Transverse colon (tissue), 4 donors: Measurements from ENCODE around the gene EPM2AIP1. TPM values are rescaled to one million over a fixed set of nuclear protein-coding genes. Genes with fewer than 3 reads are reported as not detected.
"Not testable (repeated sequence)": the region's sequence is repeated elsewhere in the genome, so short reads cannot be mapped to it uniquely, and the experiment has no call there.

Experiments
- DNase-seq: peaks from one replicate; pipeline ENCODE4 v3.0.0-alpha.2; 2019
- H3K27ac ChIP-seq, 4 donors: fragments of 200-600 bp; sonication (generic); 2 replicates each; pipeline ENCODE4 v1.5.1; 2016 to 2018; ENCODE audit warnings: inconsistent platforms in 4 of 4
- H3K27me3 ChIP-seq: fragments of 200-600 bp; sonication (generic); 2 replicates; pipeline ENCODE4 v1.5.1; 2017; ENCODE audit warnings: inconsistent platforms
- H3K36me3 ChIP-seq, 4 donors: fragments of 200-600 bp; sonication (generic); 2 replicates each; pipeline ENCODE4 v1.5.1; 2017 to 2019; ENCODE audit warnings: inconsistent platforms in 4 of 4
- H3K4me1 ChIP-seq, 4 donors: fragments of 200-600 bp; sonication (generic); 2 replicates each; pipeline ENCODE4 v1.5.1; 2017 to 2020; ENCODE audit warnings: inconsistent platforms in 4 of 4
- H3K4me3 ChIP-seq, 4 donors: fragments of 200-600 bp; sonication (generic); 1 replicate in 1 of 4; 2 replicates in 3 of 4; pipeline versions ENCODE4 v1.5.1 to v1.6.1; 2017 to 2019; ENCODE audit warnings: inconsistent platforms in 4 of 4
- H3K9me3 ChIP-seq, 2 donors: fragments of 200-600 bp; sonication (generic); 2 replicates each; pipeline ENCODE4 v1.5.1; 2017 to 2019; ENCODE audit warnings: inconsistent platforms in 2 of 2
- CTCF ChIP-seq, 5 experiments: fragments of 200-600 bp in 3 of 5; fragments of 450-650 bp in 2 of 5; sonication (generic) in 3 of 5; IDR thresholded peaks; 1 replicate in 2 of 5; 2 replicates in 3 of 5; pipeline ENCODE4 v1.5.1; 2016 to 2017; ENCODE audit warnings: antibody characterized with exemption in 5 of 5, inconsistent platforms in 3 of 5, mild to moderate bottlenecking in 2 of 5, moderate library complexity in 1 of 5
- EP300 ChIP-seq: sonication (generic); formaldehyde crosslinking; IDR thresholded peaks from one replicate; pipeline ENCODE4 v1.6.1; 2017; ENCODE audit warnings: antibody characterized with exemption, low read depth
- POLR2A ChIP-seq: fragments of 450-650 bp; IDR thresholded peaks from one replicate; pipeline ENCODE4 v1.6.1; 2016; ENCODE audit warnings: antibody characterized with exemption, mild to moderate bottlenecking, moderate library complexity
- POLR2AphosphoS5 ChIP-seq, 3 donors: sonication (generic); formaldehyde crosslinking; IDR thresholded peaks; one replicate each; pipeline ENCODE4 v1.6.1; 2016; ENCODE audit warnings: antibody characterized with exemption in 3 of 3
- WGBS, 2 donors: methylation state at CpG; one replicate each; pipeline ENCODE4 v1.1.5; 2018; ENCODE audit warnings: low coverage in 1 of 2; 5-methylcytosine and 5-hydroxymethylcytosine counted together
- in situ Hi-C, 4 donors: fragments of 200-750 bp; cut with MboI; loops; one replicate each; pipeline versions ENCODE4 v1.15.0 to v1.15.1; 2017; ENCODE audit warnings: low sequenced_read_pairs in 3 of 4, low pct_ligation_motif_present in 1 of 4, low pct_unique_long_range_greater_than_20kb in 1 of 4
- intact Hi-C: fragments of 100-400 bp; cut with DNase I; formaldehyde crosslinking; loops from one replicate; pipeline ENCODE4 v1.15.1; 2023; ENCODE audit warnings: low total_unique reads
- total RNA-seq, 4 donors: library from RNA; depleted of rRNA; stranded (reverse); fragments of >200 nt; gene quantifications; one replicate each; pipeline ENCODE4 v1.1.0, GENCODE V29; 2016

EPM2AIP1 gene
- total RNA-seq, 4 donors from 2014 or later, result 5.8 to 22.9 (median 7.1) TPM

- TF ChIP-seq EP300 (no peak), POLR2AphosphoS5 (IDR thresholded peaks at IDR 0.05) (no peak), CTCF (IDR thresholded peaks at IDR 0.05) (no peak), POLR2A (no peak)
- Histone ChIP-seq H3K4me3 (no peak overlapping the region), H3K4me1 (peaks cover 0 to 4% (median 0%) of the 10 kb centered on the region in 4 donors), H3K27ac (no peak overlapping the region), H3K36me3 (no peaks in the 10 kb centered on the region), H3K9me3 (no peaks in the 10 kb centered on the region), H3K27me3 (no peaks in the 10 kb centered on the region)
- intact Hi-C loops (no loop called here), in situ Hi-C loops (loop anchor here in 2 of 4 donors (25.0 kb wide), 1 partner anchor 227 kb away; no protein-coding TSS in a partner anchor)
- 91 to 97% methylated on average over 1 of the region's 1 CpG for WGBS, 2 donors
- no peak for DNase-seq
Measured at GRCh38 chr3:36964331-36964730, 28.6 kb downstream of the EPM2AIP1 start.

- H3K27me3 ChIP-seq, H3K27ac ChIP-seq, intact Hi-C loops, DNase-seq, H3K36me3 ChIP-seq, H3K4me3 ChIP-seq, H3K9me3 ChIP-seq: not testable (repeated sequence)
- in situ Hi-C loops, result loop anchor here in 2 of 4 donors (25.0 kb wide), 1 partner anchor 226 kb away; no protein-coding TSS in a partner anchor
- H3K4me1 ChIP-seq, result peaks cover 0 to 13% (median 0%) of the 10 kb centered on the region in 4 donors
- WGBS, 2 donors, result 95 to 100% methylated on average over 5 to 7 of the region's 7 CpGs
Measured at GRCh38 chr3:36963008-36963407, 29.9 kb downstream of the EPM2AIP1 start.

GRCh38 chr3:36960502-36960901 lies 32.4 kb downstream of the EPM2AIP1 start:
- TF ChIP-seq POLR2AphosphoS5 (IDR thresholded peaks at IDR 0.05) (no peak), CTCF (IDR thresholded peaks at IDR 0.05) (no peak), POLR2A (no peak), EP300 (no peak)
- DNase-seq, result no peak
- no peak overlapping the region for H3K27ac ChIP-seq
- H3K36me3 ChIP-seq, result no peaks in the 10 kb centered on the region
- no peak overlapping the region for H3K4me3 ChIP-seq
- in situ Hi-C loops, result loop anchor here in 2 of 4 donors (25.0 kb wide), 1 partner anchor 223 kb away; no protein-coding TSS in a partner anchor
- H3K27me3 ChIP-seq, result no peaks in the 10 kb centered on the region
- WGBS, 2 donors, result 87 to 88% methylated on average over 4 of the region's 4 CpGs
- intact Hi-C loops, result no loop called here
- H3K9me3 ChIP-seq, result no peaks in the 10 kb centered on the region
- H3K4me1 ChIP-seq, result peaks cover 0 to 32% (median 1%) of the 10 kb centered on the region in 4 donors

GRCh38 chr3:36959821-36960220 lies 33.1 kb downstream of the EPM2AIP1 start:
- no peak for TF ChIP-seq EP300
- no peak for TF ChIP-seq POLR2A
- no peak for TF ChIP-seq CTCF (IDR thresholded peaks at IDR 0.05)
- TF ChIP-seq POLR2AphosphoS5 (IDR thresholded peaks at IDR 0.05), result no peak
- H3K4me3 ChIP-seq, result no peak overlapping the region
- no peak for DNase-seq
- in situ Hi-C loops, result loop anchor here (5.0 to 25.0 kb wide), 4 partner anchors 53 to 235 kb away; no protein-coding TSS in a partner anchor
- H3K9me3 ChIP-seq, result no peaks in the 10 kb centered on the region
- intact Hi-C loops, result loop anchor here (5.0 kb wide), 1 partner anchor 233 kb away; no protein-coding TSS in a partner anchor
- H3K4me1 ChIP-seq, result peaks cover 0 to 39% (median 4%) of the 10 kb centered on the region in 4 donors
- H3K27me3 ChIP-seq, result no peaks in the 10 kb centered on the region
- WGBS, 2 donors, result 36 to 41% methylated on average over 2 of the region's 2 CpGs
- no peaks in the 10 kb centered on the region for H3K36me3 ChIP-seq
- H3K27ac ChIP-seq, result no peak overlapping the region
